Effector CD4-positive, alpha-beta T cell (primary cell): ENCODE data around the gene C16orf90.
"Not testable (repeated sequence)": the region's sequence is repeated elsewhere in the genome, so short reads cannot be mapped to it uniquely, and the experiment has no call there.

Source experiments
- DNase-seq: peaks from one replicate; pipeline ENCODE4 v3.0.0-alpha.2; 2020

The C16orf90 gene

DNA sequence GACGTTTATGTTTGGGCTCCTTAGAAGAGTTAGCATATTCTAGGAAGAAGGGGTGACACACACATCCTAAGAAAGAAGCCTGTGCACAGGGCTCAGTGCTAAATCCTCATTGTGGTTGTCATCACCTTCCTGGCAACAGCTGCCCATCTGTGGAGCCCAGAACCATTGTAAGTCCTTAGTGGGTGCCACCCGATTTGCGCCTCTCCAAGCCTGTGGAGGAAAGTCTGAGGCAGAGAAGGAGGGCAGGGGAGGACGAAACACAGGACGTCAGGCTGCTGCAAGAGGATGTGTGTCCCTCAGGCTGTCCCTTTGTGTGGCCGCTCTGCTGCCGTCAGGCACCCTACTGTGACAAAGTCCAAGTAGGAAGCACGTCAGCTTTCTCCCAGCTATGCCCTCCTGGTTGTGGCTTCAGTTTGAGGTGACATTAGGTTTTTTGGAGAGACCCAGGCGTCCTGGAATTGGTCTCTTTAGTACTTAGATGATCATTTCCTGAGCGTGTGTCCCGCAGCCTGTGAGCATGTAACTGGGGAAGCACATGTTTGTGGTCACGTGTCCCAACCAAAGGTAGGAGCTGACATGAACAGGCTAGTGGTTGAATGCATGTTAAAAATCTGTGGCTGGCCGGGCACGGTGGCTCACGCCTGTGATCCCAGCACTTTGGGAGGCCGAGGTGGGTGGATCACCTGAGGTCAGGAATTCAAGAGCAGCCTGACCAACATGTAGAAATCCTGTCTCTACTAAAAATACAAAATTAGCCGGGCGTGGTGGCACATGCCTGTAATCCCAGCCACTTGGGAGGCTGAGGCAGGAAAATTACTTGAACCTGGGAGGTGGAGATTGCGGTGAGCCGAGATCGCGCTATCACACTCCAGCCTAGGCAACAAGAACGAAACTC is 16.2 kb upstream of the C16orf90 start:
- DNase-seq = no peak

DNA sequence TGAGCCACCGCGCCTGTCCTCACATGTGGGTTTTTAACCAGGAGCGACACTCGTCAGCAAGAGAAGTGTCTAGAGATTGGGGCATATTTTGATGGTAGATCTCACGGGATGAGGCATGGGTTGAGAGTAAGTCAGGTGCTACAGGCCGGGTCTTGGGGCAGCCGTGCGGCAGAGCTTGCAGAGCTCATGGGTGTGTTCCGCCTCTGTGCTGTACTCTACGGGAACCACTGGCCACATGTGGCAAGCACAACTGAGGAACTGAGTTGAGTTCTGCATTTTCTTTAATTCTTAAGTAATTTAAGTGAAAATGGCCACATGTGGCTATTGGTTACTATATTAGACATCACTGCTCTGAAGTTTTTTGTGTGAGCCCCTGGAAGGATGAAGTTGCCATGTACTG is 15.1 kb upstream of the C16orf90 start:
- no peak for DNase-seq

- peak; percentile 48 for DNase-seq
These were observed 14.2 kb upstream of the C16orf90 start for GRCh38 chr16:3509470-3509928.

DNA sequence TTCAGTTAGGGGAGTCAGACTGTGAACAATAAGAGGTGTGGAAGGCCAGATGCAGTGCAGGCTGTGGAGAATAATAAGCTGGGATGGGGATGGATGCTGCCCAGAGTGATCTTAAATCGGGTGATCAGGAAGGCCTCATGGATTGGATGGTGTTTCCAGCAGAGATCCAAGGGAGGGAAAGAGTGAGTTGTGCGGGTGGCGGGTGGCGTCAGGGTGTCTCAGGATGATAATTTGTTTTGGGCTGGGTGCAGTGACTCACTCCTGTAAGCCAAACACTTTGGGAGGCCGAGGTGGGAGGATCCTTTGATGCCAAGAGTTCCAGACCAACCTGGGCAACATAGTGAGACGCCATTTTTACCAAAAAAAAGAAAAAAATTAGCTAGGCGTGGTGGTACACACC is 13.4 kb upstream of the C16orf90 start:
- DNase-seq = no peak

DNA sequence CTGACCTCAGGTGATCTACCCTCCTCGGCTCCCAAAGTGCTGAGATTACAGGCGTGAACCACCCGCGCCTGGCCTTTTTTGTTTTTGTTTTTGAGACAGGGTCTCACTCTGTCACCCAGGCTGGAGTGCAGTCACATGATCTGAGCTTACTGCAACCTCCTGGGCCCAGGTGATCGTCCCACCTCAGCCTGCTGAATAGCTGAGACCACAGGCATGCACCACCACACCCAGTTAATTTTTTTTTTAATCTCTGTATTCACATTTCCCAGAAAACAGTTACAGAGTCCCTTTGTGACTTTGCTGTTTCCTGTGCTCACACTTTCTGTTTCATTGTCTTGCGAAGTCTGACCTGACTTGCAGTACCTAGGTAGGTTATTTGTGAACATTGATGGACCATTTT is 8.2 kb upstream of the C16orf90 start:
- no peak for DNase-seq

DNA sequence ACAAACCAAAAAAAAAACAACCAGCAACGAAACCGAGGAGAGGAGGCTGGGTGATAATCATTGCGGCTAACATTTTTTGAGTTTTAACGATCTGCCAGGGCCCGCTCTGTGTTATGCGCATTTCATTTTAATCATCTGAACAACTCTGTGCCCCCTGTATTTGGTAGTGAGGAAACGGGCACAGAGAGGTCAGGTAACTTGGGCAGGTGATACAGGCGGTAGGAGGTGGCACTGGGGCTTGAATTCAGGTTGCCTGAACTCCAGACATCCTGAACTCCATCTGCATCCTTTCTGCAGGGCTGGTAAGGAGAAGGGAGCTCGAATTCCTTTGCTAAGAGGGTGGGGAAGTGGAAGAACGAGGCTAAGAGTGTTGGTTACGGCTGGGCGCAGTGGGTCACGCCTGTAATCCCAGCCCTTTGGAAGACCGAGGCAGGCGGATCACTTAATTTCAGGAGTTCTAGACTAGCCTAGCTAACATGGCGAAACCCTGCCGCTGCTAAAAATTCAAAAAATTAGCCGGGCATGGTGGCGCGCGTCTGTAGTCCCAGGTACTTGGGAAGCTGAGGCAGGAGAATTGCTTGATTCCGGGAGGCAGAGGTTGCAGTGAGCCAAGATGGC is 6.6 kb upstream of the C16orf90 start:
- DNase-seq = no peak

DNA sequence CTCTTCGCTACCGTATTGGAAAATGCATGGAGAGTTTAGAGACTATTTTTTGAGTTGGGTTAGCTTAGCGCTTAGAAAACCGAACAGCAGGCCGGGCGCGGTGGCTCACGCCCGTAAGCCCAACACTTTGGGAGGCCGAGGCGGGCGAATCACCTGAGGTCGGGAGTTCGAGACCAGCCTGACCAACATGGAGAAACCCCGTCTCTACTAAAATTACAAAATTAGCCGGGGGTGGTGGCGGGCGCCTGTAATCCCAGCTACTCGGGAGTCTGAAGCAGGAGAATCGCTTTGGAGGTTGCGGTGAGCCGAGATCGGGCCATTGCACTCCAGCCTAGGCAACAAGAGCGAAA is 6.1 kb upstream of the C16orf90 start:
- not testable (repeated sequence) for DNase-seq

- no peak for DNase-seq
These were observed 3.7 kb upstream of the C16orf90 start for GRCh38 chr16:3498988-3499387.

GRCh38 chr16:3497771-3498170 is 2.5 kb upstream of the C16orf90 start:
- DNase-seq = no peak

- DNase-seq = no peak
These were observed 1.1 kb upstream of the C16orf90 start for GRCh38 chr16:3496386-3496785.

GRCh38 chr16:3494386-3494973 is 809 bp downstream of the C16orf90 start:
- no peak for DNase-seq

- DNase-seq = no peak
These were observed 2.9 kb downstream of the C16orf90 start for GRCh38 chr16:3492356-3492755.

DNA sequence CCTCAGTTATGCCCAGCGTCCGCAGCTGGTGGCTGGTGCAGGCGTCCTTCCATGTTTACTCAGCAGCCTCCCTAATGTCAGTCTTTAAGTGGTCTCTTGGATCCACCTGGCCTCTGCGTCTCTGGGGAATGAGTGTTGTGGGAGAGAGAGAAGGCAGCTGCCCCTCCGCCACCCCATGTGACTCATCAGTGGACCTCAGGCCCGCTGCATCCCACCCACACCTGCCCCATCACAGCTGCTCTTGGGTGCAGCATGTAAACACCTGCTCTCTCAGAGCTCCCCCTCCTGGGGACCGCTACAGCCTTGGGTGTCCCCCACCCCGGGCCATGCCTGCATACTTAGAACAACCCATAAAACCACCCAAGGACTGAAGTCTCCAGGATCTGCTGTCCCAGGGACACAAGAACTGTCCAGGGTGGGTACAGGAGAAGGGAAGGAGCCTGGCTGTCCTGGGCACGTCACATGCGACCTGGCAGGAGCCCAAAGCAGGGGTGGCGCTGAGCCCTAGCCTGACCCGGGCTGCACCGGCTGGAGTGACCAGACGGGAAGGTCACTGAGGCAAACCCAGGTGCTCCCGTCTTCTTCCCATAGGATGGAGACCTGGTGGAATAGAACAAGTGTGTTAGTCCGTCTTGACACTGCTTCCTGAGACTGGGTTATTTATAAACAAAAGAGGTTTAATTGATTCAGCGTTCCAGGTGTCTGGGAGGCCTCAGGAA is 4.2 kb downstream of the C16orf90 start:
- no peak for DNase-seq

DNA sequence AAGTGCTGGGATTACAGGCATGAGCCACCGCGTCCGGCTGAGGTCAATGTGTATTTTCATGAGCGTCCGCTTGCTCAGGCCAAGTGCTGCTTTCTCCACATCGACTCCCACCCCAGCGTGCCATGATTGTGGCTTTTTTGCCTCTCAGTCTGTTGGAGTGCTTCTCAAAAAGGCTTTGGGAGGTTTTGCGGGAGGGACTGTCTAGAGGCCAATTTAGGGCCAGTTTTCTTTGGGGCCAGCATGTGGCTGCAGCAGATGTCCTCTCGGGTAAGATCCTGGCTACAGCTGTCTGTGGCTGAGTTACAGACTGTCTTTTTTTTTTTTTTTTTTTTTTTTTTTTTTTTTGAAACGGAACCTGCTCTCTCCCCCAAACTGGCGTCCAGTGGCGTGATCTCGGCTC is 6.5 kb downstream of the C16orf90 start:
- no peak for DNase-seq

GRCh38 chr16:3487521-3488410 is 7.5 kb downstream of the C16orf90 start:
- no peak for DNase-seq

DNA sequence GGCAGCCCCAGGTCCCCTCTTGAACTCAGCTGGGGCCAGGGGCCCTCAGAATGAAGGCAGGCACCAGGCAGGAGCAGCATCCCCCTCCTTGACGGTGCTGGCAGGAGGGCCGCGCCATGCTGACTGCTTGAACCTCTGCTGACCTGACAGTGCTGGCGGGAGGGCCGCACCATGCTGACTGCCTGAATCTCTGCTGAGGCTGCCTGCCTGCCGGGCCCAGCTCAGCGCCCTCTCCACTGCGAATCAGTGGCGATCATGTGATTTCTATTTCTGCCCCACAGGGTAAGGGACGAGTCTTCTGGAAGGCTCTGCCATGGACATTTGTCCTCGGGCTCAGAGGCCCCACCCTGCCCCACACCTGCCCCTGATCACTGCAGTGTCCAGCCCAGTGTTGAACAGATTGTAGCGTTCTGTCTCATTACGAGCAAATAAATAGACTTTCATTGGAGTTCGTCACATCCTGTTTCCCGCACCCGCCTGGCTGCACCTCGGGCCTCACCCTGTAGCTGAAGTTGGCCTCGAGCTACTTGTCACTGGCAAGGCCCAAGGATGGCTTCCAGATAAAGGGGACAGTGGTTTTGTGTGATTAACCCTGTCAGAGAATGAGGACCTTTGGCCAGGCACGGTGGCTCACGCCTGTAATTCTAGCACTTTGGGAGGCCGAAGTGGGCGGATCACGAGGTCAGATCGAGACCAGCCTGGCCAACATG is 8.6 kb downstream of the C16orf90 start:
- no peak for DNase-seq

DNA sequence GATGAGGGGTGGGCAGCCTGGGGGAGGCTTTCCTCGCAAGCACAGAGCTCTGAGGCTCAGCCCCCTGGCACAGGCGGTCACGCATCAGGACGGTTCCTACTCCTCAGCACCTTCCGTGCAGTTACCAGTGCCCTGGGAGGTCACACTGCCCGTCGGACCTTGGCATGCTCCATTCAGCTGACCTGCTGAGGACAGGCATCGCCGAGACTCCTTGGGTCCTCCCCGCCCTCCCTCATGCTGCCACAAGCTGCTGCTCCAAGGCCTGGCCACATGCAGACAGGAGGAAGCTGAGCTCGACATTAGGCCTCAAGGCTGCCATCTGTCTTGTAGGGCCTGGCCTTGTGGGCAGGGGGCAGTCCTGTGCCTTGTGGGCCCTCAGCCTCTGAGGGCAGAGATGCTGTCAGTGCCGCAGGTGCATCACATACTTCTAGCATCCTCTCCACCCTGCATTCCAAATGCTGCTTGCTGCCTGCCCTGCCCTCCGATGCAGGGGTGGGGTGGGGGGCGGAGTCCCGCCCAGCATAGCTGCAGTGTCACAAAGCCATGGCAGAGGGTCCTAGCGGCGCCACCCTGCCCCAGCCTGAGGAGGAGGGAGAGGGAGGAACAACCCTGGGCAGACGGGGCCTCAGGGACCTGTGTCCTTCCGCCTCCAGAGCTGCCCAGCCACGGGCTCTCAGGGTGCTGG is 9.3 kb downstream of the C16orf90 start:
- DNase-seq = no peak

- DNase-seq = no peak
These were observed 10.1 kb downstream of the C16orf90 start for GRCh38 chr16:3485097-3485745.

- no peak for DNase-seq
These were observed 10.8 kb downstream of the C16orf90 start for GRCh38 chr16:3484318-3485096.
